Stimulated activated CD4-positive, alpha-beta T cell treated with anti-CD3 and anti-CD28 coated beads, TNF-alpha, amount 100 ng/mL, for 1 hour (primary cell): ENCODE results near the gene TCF25.
"Not testable (repeated sequence)": the region's sequence is repeated elsewhere in the genome, so short reads cannot be mapped to it uniquely, and the experiment has no call there.

Experiments
- DNase-seq, 3 donors: peaks; one replicate each; pipeline ENCODE4 v3.0.0-alpha.2; 2020; ENCODE audit warnings: low read depth in 3 of 3, low spot score in 1 of 3

The TCF25 gene, protein sequence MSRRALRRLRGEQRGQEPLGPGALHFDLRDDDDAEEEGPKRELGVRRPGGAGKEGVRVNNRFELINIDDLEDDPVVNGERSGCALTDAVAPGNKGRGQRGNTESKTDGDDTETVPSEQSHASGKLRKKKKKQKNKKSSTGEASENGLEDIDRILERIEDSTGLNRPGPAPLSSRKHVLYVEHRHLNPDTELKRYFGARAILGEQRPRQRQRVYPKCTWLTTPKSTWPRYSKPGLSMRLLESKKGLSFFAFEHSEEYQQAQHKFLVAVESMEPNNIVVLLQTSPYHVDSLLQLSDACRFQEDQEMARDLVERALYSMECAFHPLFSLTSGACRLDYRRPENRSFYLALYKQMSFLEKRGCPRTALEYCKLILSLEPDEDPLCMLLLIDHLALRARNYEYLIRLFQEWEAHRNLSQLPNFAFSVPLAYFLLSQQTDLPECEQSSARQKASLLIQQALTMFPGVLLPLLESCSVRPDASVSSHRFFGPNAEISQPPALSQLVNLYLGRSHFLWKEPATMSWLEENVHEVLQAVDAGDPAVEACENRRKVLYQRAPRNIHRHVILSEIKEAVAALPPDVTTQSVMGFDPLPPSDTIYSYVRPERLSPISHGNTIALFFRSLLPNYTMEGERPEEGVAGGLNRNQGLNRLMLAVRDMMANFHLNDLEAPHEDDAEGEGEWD

DNA sequence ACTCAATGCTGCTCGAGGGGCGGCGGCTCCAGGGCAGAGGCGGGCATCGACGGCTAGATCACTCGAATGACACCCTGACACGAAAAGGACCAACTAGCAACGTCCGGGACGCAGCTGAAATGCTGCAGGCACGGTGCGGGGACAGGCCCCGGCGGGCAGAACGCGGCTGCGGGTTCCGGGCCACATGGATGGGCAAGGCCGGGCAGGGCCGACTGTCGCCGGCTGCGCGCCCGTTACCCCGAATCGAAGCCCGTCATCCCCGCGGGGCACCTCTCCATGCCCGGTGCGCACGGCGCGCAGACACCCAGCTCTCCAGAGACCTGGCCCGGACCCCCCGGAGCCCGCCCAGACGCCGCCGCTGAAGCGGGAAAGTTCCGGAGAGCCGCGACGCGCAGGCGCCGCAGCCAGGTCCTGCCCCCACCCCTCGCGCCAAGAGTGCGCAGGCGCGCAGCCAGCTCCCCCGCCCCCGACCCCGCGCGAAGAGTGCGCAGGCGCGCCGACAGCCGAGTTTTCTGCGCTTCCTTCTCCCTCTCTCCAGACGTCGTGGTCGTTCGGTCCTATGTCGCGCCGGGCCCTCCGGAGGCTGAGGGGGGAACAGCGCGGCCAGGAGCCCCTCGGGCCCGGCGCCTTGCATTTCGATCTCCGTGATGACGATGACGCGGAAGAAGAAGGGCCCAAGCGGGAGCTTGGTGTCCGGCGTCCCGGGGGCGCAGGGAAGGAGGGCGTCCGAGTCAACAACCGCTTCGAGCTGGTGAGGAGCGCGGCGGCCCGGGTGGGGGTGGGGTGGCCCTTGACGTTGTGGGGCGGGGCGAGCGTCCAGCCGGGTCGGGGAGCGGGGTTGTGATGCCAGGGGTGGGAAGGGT lies at the start of gene TCF25:
Gene TCF25, plus strand, starts transcription at position 484 of the 863 bp plus-strand sequence. Its CDS starts 76 bp downstream, at position 560.
- DNase-seq = peak; percentile 77 to 82 (median 82)

DNA sequence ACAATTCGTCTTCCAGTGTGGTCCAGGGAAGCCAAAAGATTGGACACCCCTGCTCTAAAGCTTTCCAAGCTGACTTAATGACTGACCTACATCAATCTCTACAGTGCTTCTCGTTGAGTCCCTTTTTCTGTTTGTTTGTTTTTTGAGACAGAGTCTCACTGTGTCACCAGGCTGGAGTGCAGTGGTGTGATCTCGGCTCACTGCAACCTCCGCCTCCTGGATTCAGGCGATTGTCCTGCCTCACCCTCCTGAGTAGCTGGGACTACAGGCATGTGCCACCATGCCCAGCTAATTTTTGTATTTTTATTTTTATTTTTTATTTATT lies 49.6 kb upstream of the TCF25 start:
- DNase-seq = not testable (repeated sequence)

DNA sequence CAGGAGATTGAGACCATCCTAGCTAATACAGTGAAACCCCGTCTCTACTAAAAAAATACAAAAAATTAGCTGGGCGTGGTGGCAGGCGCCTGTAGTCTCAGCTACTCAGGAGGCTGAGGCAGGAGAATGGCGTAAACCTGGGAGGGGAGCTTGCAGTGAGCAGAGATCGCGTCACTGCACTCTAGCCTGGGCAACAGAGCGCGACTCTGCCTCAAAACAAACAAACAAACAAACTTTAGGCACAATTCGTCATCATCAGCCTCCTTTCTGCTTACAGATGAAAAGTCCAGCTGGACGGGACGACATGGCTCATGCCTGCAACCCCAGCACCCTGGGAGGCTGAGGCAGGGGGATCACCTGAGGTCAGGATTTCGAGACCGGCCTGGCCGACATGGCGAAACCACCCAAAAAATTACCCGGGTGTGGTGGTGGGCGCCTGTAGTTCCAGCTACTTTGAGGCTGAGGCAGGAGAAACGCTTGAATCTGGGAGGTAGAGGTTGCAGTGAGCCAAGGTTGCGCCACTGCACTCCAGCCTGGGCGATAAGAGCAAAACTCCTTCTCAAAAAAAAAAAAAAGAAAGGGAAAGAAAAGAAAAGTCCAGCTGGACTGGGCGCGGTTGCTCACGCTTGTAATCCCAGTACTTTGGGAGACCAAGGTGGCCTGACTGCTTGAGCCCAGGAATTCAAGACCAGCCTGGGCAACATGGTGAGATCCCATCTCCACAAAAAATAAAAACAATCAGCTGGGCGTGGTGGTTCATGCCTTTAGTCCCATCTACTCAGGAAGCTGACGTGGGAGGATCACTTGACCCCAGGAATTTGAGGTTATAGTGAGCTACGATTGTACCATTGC lies 46.6 kb upstream of the TCF25 start:
- DNase-seq = no peak

DNA sequence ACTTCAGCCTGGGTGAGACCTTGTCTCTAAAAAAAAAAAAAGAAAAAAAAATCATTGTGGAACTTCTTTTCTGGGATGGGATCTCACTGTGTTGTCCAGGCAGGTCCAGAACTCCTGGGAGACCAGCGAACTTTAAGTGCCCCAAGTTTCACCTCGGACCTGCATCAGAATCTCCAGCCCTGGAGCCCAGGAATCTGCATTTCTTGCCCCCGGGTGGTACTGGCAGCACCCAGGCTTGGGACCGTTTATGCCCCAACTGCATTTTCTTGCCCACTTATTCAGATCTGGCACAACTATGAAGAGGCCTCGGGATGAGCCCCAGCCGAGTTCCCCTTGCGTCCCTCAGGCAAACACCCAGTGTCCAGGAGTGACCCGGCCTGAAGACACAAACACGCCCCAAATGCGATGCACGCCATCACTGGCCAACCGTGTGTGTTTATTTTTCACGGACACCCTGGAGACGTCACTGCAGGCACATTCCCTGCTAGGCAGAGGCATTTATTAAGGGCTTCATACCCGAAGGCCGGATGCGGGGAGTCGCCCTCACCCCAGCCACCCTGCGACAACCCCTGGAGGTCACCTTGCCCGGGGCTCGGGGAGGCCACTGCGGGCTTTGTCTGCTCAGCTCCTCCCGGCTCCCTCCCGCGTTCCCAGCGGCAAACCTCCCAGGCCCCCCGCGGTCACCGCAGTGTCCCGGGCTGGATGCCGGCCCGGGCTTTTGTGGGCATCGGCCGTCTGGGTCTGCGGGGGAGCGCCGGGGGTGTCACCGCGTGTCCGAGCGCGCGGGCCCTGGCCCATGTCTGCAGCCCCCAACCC lies 45.8 kb upstream of the TCF25 start:
- no peak for DNase-seq

DNA sequence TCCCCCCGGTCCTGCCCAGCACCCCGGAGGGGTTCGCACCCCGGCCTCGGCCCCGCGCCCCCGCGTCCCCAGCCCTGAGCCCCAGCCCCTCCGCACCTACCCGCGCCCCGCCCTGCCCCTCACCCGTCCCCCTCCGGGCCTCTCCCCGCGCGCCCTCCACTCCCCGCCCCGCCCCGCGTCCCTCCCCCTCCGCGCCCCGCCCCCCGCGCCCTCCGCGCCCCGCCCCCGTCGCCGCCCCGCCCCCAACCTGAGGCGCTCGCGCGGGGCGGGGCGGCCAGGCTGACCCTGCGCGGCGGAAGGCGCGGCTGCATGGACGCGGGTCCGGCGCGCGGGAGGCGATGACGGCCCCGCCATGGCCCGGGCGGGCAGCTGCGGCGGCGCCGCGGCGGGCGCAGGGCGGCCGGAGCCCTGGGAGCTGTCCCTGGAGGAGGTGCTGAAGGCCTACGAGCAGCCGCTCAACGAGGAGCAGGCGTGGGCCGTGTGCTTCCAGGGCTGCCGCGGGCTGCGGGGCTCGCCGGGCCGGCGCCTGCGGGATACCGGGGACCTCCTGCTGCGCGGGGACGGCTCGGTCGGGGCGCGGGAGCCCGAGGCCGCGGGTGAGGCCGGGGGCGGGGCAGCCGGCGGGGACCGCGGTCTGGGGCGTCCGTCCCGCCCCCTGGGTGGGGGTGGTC lies 45.1 kb upstream of the TCF25 start, which contains the start of gene SPIRE2:
Gene SPIRE2, plus strand, starts transcription at position 277 of the 671 bp plus-strand sequence. Its CDS starts 76 bp downstream, at position 353.
- peak; percentile 12 to 56 (median 23) for DNase-seq

DNA sequence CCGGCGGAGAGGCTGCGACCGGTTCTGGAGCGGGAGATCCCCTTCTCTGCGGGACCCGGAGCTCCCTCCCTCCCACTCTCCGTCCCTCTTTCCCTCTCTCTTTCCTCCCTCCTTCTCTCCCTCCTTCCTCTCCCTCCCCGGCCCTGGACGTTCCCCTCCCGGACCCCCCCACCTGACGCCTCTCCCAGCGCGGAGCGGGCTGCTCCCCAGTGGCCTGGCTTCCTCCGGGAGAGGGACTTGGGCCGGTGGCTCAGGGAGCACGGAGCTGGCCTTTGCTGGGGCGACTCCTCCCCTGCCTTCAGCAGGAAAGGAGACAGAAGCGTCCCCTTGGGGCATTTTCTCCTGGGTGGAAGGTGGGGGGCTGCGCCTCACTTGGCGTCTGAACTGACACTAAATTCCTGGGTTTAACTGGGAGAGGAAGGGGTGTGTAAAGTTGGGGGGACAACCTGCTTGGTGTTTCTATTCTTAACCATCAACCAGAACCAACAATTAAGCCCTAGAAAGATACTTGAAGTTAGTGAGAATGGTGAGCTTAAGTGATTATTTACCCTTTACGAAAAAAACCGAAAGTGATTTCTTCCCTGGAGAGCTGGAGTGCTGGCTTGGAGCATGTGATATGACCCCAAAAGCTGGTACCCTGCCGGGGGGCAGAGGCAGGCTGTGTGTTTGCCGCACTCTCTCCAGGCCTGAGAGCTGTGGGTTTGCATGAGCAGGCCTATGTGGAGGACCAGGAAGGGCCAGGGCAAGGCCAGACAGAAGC lies 44.3 kb upstream of the TCF25 start:
- DNase-seq = no peak

DNA sequence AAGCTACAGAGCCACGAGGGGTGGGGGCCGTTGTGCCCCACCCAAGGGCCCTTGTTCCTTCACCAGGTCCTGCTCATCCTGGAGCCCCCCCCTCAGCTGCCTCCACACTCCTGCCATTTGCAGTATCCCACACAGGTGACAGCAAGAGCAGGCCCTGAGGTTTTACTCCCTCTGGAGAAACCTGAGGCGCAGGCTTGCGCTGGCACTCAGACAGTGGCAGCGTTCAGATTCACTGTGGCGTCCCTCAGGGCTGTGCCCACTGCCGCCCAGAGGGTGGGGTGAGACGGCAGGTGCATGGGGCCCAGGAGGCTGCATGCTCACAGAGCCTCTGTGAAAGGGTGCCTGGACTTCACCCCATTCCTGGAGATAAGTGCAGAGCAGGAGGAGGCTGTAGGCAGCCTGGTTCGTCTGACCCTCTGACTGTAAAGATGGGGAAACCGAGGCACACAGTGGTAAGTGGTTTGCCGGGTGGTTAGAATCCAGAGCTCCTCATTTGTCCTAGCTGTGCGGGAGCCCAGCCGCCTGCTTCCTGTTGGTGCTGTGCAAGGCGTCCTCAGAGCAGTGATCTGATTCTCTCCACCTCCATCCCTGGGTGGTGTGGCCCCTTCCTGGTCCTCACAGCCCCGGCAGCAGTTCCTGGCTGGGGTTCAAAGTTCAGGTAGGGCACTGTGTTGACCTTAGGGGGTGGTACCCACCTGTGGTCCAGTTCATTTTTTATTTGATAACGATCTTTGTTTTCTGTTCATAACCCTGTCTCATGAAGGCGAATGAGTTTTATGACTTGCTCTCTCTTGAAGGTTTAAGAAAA lies 43.6 kb upstream of the TCF25 start:
- no peak for DNase-seq

DNA sequence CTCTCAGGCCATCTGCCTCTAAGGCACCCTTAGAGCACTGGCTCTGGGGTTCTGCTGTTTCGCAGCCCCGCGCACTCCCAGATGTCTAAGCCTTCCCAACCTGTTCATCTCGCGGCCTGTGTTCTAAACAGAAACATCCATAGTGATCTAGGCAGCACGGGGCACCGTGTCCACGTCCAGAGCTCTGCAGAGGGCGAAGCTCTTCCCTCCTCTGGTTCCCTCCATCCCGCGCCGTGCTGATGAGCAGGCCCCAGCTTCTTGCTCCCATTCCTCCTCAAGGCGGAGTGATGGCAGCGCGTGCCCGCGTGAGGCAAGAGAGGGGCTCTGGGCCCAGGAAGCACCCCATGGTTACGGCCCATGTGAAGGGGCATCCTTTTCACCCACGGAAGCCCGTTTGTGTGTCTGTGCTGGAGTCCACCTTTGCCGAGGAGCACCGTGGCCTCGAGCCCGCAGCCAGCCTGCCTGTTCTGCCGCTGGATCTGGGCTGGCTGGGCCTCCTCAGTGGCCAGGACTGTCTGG lies 41.5 kb upstream of the TCF25 start:
- DNase-seq = no peak

DNA sequence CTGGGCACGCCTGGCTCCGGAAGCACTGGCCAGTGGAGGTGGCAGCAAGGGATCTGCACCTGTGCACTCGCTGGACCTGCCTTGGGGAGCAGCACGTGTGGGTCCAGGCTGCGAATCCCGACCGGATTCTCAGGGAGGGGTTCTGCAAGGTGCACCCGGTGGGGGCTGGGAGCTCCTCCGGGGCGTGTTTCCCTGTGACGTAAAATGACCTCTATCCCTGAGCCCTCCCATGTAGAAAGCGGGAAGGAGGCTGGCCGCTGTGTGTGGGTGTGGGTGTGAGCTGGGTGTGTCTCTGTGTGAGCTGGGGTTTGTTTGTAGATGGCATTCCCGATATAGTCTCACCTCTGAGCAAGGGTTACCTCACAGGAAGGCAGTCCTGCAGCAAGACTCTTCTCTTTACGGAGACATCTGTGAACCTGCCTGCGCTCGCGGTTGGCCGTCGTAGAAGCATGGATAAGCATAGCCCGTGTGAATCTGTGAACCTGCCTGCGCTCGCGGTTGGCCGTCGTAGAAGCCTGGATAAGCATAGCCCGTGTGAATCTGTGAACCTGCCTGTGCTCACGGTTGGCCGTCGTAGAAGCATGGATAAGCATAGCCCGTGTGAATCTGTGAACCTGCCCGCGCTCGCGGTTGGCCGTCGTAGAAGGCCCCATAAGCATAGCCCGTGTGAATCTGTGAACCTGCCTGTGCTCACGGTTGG lies 39.6 kb upstream of the TCF25 start:
- DNase-seq = not testable (repeated sequence)

DNA sequence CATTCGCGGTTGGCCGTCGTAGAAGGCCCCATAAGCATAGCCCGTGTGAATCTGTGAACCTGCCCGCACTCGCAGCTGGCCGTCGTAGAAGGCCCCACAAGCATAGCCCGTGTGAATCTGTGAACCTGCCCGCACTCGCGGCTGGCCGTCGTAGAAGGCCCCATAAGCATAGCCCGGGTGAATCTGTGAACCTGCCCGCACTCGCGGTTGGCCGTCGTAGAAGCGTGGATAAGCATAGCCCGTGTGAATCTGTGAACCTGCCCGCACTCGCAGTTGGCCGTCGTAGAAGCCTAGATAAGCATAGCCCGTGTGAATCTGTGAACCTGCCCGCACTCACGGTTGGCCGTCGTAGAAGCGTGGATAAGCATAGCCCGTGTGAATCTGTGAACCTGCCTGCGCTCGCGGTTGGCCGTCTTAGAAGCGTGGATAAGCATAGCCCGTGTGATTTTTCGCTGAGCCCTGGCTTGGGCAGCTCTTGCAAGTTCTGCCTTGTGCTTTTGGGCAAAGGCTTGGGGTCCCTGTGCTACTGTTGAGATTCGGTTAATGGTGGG lies 38.5 kb upstream of the TCF25 start:
- not testable (repeated sequence) for DNase-seq

DNA sequence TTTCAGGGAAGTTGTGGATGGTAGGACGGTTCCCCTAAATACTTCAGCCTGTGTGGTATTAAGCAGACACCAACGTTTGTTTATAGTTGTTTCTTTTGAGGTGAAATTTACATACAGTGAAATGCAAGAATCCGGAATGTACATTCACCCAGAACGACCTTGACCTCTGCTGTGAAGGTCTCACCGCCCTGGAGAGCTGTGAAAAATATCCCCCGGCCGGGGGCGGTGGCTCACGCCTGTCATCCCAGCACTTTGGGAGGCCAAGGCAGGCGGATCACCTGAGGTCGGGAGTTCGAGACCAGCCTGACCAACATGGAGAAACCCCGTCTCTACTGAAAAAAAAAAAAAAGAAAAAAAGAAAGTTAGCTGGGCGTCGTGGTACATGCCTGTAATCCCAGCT lies 36.9 kb upstream of the TCF25 start:
- DNase-seq = not testable (repeated sequence)

DNA sequence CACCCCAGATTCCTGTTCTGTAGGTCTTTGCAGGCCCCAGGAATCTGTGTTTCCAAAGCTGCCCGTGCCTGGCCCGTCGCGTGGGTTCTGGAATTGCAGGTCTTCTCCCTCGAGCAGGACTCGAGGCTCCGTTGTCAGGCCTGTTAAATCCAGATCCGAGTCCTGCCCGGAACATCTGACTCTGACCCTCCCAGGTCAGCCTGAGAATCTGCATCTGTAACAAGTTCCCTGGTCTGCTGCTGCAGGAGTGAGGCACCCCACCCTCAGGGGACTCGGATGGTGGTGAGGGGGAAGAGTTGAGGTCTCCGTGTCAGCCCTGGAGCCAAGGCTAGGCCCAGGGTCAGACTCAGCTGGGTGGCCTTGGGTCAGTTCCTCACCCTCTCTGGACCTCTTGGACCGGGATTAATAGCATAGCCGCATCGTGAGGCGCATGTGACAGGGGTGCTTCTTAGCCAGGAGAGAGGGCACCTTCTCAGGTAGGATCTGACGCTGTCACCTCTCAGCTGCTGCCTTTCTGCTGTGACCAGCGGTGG lies 36.3 kb upstream of the TCF25 start:
- no peak for DNase-seq

DNA sequence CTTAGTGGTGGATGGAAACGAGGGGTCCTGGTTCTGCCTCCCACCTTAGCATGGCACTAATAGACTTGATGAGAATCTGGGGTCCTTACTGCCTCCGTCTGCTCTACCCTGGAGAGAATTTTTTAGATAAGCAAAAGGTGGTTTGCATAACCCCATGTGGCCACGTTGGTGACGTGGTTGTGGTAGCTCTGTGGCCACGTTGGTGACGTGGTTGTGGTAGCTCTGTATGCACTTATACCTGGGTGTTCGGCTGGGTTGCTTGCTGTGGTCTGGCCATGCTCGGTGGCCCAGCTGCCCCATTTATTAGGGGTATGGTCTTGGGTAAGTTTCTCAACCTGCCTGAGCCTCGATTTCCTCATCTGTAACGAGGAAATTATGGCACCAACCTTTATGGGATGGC lies 32.1 kb upstream of the TCF25 start:
- DNase-seq = no peak

DNA sequence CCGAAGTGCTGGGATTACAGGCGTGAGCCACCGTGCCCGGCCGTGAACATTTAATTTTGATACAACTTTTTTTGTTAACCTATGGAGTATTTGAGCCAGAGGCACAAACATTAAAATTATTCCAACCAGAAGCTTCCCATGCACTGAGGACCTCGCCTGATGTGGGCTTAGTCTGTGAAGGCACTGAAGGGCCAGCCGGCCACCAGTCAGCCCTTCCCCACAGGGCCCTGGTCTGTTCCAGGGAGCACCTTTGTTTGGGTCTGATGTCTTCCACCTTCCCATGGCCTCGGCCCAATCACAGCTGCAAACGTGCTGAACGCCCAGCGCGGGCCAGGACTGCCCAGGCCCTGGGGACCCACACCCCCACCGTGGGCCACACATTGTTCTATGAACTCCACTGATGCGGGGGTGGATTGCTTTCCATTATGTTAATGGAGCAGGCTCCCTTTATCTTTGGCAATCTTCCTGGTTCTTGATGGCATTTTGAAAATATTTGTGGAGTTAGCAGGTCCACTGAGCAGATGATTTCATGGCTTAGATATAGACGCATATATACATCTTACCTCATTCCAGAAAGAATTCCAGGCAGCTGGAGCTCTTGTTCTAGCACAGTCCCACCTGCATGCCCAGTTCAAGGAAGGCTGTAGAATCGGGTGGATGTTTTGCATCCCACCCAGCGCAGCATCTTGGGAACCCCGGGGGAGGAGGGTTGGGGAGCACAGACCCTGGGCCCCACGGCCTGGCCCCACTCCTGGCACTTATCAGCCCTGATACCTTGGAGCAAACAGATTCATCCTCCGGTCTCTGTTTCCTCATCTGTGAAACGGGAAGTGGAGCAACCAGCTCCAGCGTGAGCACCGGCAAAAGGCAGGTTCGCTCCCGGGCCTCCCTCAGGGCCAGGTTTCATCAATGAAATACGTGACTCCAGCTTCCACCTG lies 30.7 kb upstream of the TCF25 start:
- DNase-seq = no peak
